Measurements from ENCODE around the gene CPPED1. TPM values are rescaled to one million over a fixed set of nuclear protein-coding genes. Genes with fewer than 3 reads are reported as not detected.

The CPPED1 gene
- total RNA-seq, 1 experiment from 2014 or later, result 8.1 TPM

GRCh38 chr16:12791340-12791739, 12.3 kb downstream of the CPPED1 start:
- Histone ChIP-seq H3K4me1 (ENCODE audit: control insufficient read depth in 1 of 2, insufficient read depth in 2 of 2, low read length in 2 of 2) (peaks cover 0 to under 1% of the 10 kb centered on the region in 2 experiments; a peak in 1 of 4 replicates), H3K36me3 (ENCODE audit: control insufficient read depth in 1 of 2, insufficient read depth in 2 of 2, low read length in 2 of 2) (0 out of 4 replicates have a peak, but pooled peaks cover 0 to 5% of the 10 kb centered on the region in 2 experiments), H3K4me3 (replicated peaks in 1 of 2; ENCODE audit: low read depth in 1 of 2, low read length in 2 of 2) (no peak overlapping the region), H3K9ac (ENCODE audit: low read length) (no peak overlapping the region), H3K9me3 (ENCODE audit: control insufficient read depth in 1 of 2, insufficient read depth in 1 of 2, low read depth in 1 of 2, low read length in 2 of 2) (peaks cover 0 to 4% of the 10 kb centered on the region in 2 experiments; a peak in 1 of 4 replicates), H2AFZ (ENCODE audit: low read depth, low read length, poor library complexity, severe bottlenecking) (no peak overlapping the region), H4K20me1 (ENCODE audit: insufficient read depth) (no peaks in the 10 kb centered on the region), H3K4me2 (ENCODE audit: low read length) (no peak overlapping the region), H3K79me2 (ENCODE audit: insufficient read depth, low read length) (no peaks in the 10 kb centered on the region), H3K27ac (ENCODE audit: low read depth, low read length) (no peak overlapping the region), H3K27me3 (ENCODE audit: insufficient read depth, low read length) (no peaks in the 10 kb centered on the region), H3K9me2 (ENCODE audit: insufficient read depth) (no peaks in the 10 kb centered on the region)
- no TSS peak for BruUV-seq (replicated peaks)
- ATAC-seq, result no peak
- ChIA-PET CTCF (no interaction called here), POLR2A (no interaction called here), RAD21 (ENCODE audit: low non-redundant PET in 1 of 2, low total read pairs in 2 of 2, uncharacterized antibody in 2 of 2, unreplicated experiment in 2 of 2) (no interaction called here)
- intact Hi-C loops (cut with micrococcal nuclease), result no loop called here
- DNase-seq (ENCODE audit: low read depth, low spot score), result no peak
- TF ChIP-seq ATF3 (IDR thresholded peaks at IDR 0.05) (no peak), FOSL1 (IDR thresholded peaks at IDR 0.05; ENCODE audit: low read depth) (no peak), ZFX (IDR thresholded peaks at IDR 0.05) (no peak), POLR2AphosphoS5 (IDR thresholded peaks at IDR 0.05; ENCODE audit: low read depth, low read length) (no peak), CBX3 (IDR thresholded peaks at IDR 0.05; ENCODE audit: low read depth) (no peak), CEBPB (IDR thresholded peaks at IDR 0.05; ENCODE audit: low read depth) (no peak), EZH2phosphoT487 (IDR thresholded peaks at IDR 0.05; ENCODE audit: borderline replicate concordance) (no peak), JUND (IDR thresholded peaks at IDR 0.05) (no peak), SRF (IDR thresholded peaks at IDR 0.05; ENCODE audit: low read depth) (no peak), SIN3A (IDR thresholded peaks at IDR 0.05; ENCODE audit: low read depth) (no peak), REST (IDR thresholded peaks at IDR 0.05; ENCODE audit: low read depth) (no peak), TCF7L2 (IDR thresholded peaks at IDR 0.05; ENCODE audit: borderline replicate concordance, extremely low read depth, insufficient read depth, insufficient read length) (no peak), ELF1 (IDR thresholded peaks at IDR 0.05; ENCODE audit: borderline replicate concordance, low read depth) (no peak), MAX (IDR thresholded peaks at IDR 0.05) (no peak), EGR1 (IDR thresholded peaks at IDR 0.05; ENCODE audit: low read depth) (no peak), ZNF274 (IDR thresholded peaks at IDR 0.05; ENCODE audit: low read depth, low read length) (no peak), ZBTB33 (IDR thresholded peaks at IDR 0.05; ENCODE audit: extremely low read depth, insufficient replicate concordance, low read length) (no peak)
